Lower leg skin (tissue), 3 donors: ENCODE results near the gene PPP1R11.

ENCODE experiments used
- POLR2A ChIP-seq, 2 donors: fragments of 450-650 bp; IDR thresholded peaks; one replicate each; pipeline ENCODE4 v1.6.1; 2016 to 2017; ENCODE audit warnings: antibody characterized with exemption in 2 of 2, mild to moderate bottlenecking in 1 of 2, moderate library complexity in 1 of 2
- TF ChIP-seq, protein P1 (sequence below), 3 donors: fragments of 450-650 bp; IDR thresholded peaks; one replicate each; pipeline ENCODE4 v1.5.1; 2016; ENCODE audit warnings: antibody characterized with exemption in 3 of 3, mild to moderate bottlenecking in 3 of 3, moderate library complexity in 2 of 3

DNA sequence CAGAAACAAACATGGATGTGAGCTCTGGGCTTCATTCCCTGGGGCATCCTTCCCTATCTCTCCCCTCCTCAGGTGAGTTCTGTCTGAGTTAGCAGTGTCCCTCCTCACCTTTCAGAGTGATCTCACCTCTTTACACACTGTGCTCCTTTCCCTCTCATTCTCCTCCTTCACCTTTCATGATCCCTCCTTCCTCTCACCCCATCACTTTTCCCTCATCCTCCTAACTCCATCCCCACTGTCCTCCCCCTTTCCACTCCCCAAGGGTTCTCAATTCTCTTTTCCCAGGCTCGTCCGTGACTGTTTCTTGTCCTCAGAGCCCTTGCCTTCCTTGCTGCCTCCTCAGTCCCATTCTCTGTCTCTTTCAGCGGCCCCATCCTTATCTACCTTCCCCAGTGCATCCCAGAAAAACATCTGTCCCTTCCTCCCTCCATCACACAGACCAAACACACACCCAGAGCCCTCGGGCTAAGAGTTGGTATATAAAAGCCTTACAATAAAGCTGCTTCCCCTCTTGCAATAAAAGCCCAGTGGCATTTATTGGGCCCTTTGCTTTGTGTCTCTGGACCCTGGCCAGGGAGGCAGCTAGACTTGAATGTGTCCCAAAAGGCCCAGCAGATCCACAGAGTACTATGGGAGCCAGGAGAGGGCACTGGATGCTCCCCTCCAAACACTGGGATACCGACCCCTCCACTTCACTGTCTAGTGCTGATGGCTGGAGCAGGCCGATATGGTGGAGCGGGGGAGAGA is 6.7 kb downstream of the PPP1R11 start:
- TF ChIP-seq, protein P1, sequence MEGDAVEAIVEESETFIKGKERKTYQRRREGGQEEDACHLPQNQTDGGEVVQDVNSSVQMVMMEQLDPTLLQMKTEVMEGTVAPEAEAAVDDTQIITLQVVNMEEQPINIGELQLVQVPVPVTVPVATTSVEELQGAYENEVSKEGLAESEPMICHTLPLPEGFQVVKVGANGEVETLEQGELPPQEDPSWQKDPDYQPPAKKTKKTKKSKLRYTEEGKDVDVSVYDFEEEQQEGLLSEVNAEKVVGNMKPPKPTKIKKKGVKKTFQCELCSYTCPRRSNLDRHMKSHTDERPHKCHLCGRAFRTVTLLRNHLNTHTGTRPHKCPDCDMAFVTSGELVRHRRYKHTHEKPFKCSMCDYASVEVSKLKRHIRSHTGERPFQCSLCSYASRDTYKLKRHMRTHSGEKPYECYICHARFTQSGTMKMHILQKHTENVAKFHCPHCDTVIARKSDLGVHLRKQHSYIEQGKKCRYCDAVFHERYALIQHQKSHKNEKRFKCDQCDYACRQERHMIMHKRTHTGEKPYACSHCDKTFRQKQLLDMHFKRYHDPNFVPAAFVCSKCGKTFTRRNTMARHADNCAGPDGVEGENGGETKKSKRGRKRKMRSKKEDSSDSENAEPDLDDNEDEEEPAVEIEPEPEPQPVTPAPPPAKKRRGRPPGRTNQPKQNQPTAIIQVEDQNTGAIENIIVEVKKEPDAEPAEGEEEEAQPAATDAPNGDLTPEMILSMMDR (IDR thresholded peaks at IDR 0.05): no peak
- no peak for TF ChIP-seq POLR2A (IDR thresholded peaks at IDR 0.05)
